Mesenchymal stem cell (in vitro differentiated cells and primary cell): ENCODE measurements around the gene PCYT1B.
"Not testable (repeated sequence)": the region's sequence is repeated elsewhere in the genome, so short reads cannot be mapped to it uniquely, and the experiment has no call there.

Experiments
- DNase-seq: peaks from one replicate; pipeline ENCODE4 v3.0.0-alpha.2; 2013
- H2AFZ ChIP-seq: one replicate; pipeline ENCODE4 v1.6.1; 2013; ENCODE audit warnings: low read depth, mild to moderate bottlenecking, control low read depth, inconsistent platforms, low read length, moderate library complexity
- H2AK5ac ChIP-seq: 2 replicates; pipeline ENCODE4 v1.6.1; 2013; ENCODE audit warnings: low read length, moderate library complexity, mild to moderate bottlenecking, inconsistent platforms; ENCODE audit not compliant: severe bottlenecking
- H2BK120ac ChIP-seq: one replicate; pipeline ENCODE4 v1.6.1; 2013; ENCODE audit warnings: low read depth, mild to moderate bottlenecking, inconsistent platforms, low read length, moderate library complexity
- H2BK12ac ChIP-seq, 2 experiments: one replicate each; pipeline ENCODE4 v1.6.1; 2013; ENCODE audit warnings: inconsistent platforms in 2 of 2, low read length in 2 of 2, mild to moderate bottlenecking in 2 of 2, moderate library complexity in 2 of 2, control low read depth in 1 of 2
- H2BK15ac ChIP-seq: one replicate; pipeline ENCODE4 v1.6.1; 2013; ENCODE audit warnings: mild to moderate bottlenecking, low read depth, inconsistent platforms; ENCODE audit not compliant: poor library complexity, severe bottlenecking
- H2BK5ac ChIP-seq: 2 replicates; pipeline ENCODE4 v1.6.1; 2013; ENCODE audit warnings: low read depth, mild to moderate bottlenecking, low read length, control low read depth, inconsistent platforms; ENCODE audit not compliant: poor library complexity, severe bottlenecking
- H3K14ac ChIP-seq, 2 experiments: one replicate each; pipeline ENCODE4 v1.6.1; 2013; ENCODE audit warnings: inconsistent platforms in 2 of 2, low read length in 2 of 2, control low read depth in 1 of 2, mild to moderate bottlenecking in 1 of 2, moderate library complexity in 1 of 2
- H3K18ac ChIP-seq, 2 experiments: one replicate each; pipeline ENCODE4 v1.6.1; 2013; ENCODE audit warnings: inconsistent platforms in 2 of 2, low read length in 2 of 2, control low read depth in 1 of 2, low read depth in 1 of 2, mild to moderate bottlenecking in 1 of 2
- H3K23ac ChIP-seq, 2 experiments: one replicate each; pipeline ENCODE4 v1.6.1; 2013; ENCODE audit warnings: inconsistent platforms in 2 of 2, low read length in 2 of 2, mild to moderate bottlenecking in 2 of 2, moderate library complexity in 2 of 2, control low read depth in 1 of 2
- H3K27ac ChIP-seq: 2 replicates; pipeline ENCODE4 v1.5.1; 2013; ENCODE audit warnings: mild to moderate bottlenecking, moderate library complexity, low read length, control low read depth, inconsistent platforms; ENCODE audit not compliant: poor library complexity, severe bottlenecking
- H3K27me3 ChIP-seq, 2 experiments: 2 replicates each; pipeline versions ENCODE4 v1.6.1 to v1.7.0; 2013; ENCODE audit warnings: low read length in 2 of 2, mild to moderate bottlenecking in 2 of 2, moderate library complexity in 2 of 2, control low read depth in 1 of 2, inconsistent platforms in 1 of 2; ENCODE audit not compliant: control insufficient read depth in 1 of 2, insufficient read depth in 1 of 2
- H3K36me3 ChIP-seq, 2 experiments: 2 replicates each; pipeline versions ENCODE4 v1.6.1 to v1.7.0; 2013; ENCODE audit warnings: low read length in 2 of 2, control low read depth in 1 of 2, inconsistent platforms in 1 of 2, low read depth in 1 of 2, mild to moderate bottlenecking in 1 of 2; ENCODE audit not compliant: insufficient read depth in 2 of 2, control insufficient read depth in 1 of 2
- H3K4ac ChIP-seq, 2 experiments: one replicate each; pipeline ENCODE4 v1.6.1; 2013; ENCODE audit warnings: inconsistent platforms in 2 of 2, low read length in 2 of 2, mild to moderate bottlenecking in 2 of 2, moderate library complexity in 2 of 2, control low read depth in 1 of 2, low read depth in 1 of 2
- H3K4me1 ChIP-seq: 2 replicates; pipeline ENCODE4 v1.6.1; 2013; ENCODE audit warnings: low read depth, low read length, control low read depth; ENCODE audit not compliant: control insufficient read depth, insufficient read depth
- H3K4me2 ChIP-seq: 2 replicates; pipeline ENCODE4 v1.6.1; 2013; ENCODE audit warnings: low read length, mild to moderate bottlenecking, inconsistent platforms; ENCODE audit not compliant: poor library complexity, severe bottlenecking
- H3K4me3 ChIP-seq, 2 experiments: 2 replicates each; pipeline versions ENCODE4 v1.5.1 to v1.7.0; 2013; ENCODE audit warnings: low read length in 2 of 2, mild to moderate bottlenecking in 2 of 2, control low read depth in 1 of 2, low read depth in 1 of 2; ENCODE audit not compliant: insufficient read depth in 1 of 2
- H3K79me1 ChIP-seq: replicated peaks from 2 replicates; pipeline ENCODE4 v1.6.1; 2013; ENCODE audit warnings: mild to moderate bottlenecking, control low read depth, low read length, inconsistent platforms; ENCODE audit not compliant: poor library complexity, severe bottlenecking
- H3K9ac ChIP-seq: 2 replicates; pipeline ENCODE4 v1.7.0; 2013; ENCODE audit warnings: mild to moderate bottlenecking, low read length, moderate library complexity
- H3K9me3 ChIP-seq: 2 replicates; pipeline ENCODE4 v1.7.0; 2013; ENCODE audit warnings: mild to moderate bottlenecking, low read length; ENCODE audit not compliant: control insufficient read depth
- H4K8ac ChIP-seq: one replicate; pipeline ENCODE4 v1.6.1; 2013; ENCODE audit warnings: inconsistent platforms, mild to moderate bottlenecking, low read length, moderate library complexity
- H4K91ac ChIP-seq: one replicate; pipeline ENCODE4 v1.6.1; 2013; ENCODE audit warnings: mild to moderate bottlenecking, low read length, inconsistent platforms
- WGBS: methylation state at CpG from one replicate; pipeline ENCODE4 v1.1.7; 2013; ENCODE audit warnings: mixed read lengths; 5-methylcytosine and 5-hydroxymethylcytosine counted together

The PCYT1B gene

GRCh38 chrX:24619647-24620046 lies 27.5 kb downstream of the PCYT1B start:
- no peaks in the 10 kb centered on the region for H3K36me3 ChIP-seq
- no peak overlapping the region for H3K9ac ChIP-seq
- H2BK5ac ChIP-seq, result no peak overlapping the region
- no peak overlapping the region for H3K14ac ChIP-seq
- no peak overlapping the region for H3K4me3 ChIP-seq
- no peak overlapping the region for H3K18ac ChIP-seq
- H4K91ac ChIP-seq, result no peak overlapping the region
- WGBS, result 28% methylated on average over 2 of the region's 5 CpGs
- DNase-seq, result peak; percentile 55
- H3K23ac ChIP-seq, result no peak overlapping the region
- no peak overlapping the region for H2AFZ ChIP-seq
- H3K4me2 ChIP-seq, result no peak overlapping the region
- no peak overlapping the region for H2BK15ac ChIP-seq
- H3K9me3 ChIP-seq, result no peaks in the 10 kb centered on the region
- no peaks in the 10 kb centered on the region for H3K79me1 ChIP-seq
- H3K4ac ChIP-seq, result no peak overlapping the region
- H3K27ac ChIP-seq, result no peak overlapping the region
- H4K8ac ChIP-seq, result no peak overlapping the region
- H2AK5ac ChIP-seq, result no peak overlapping the region
- H2BK120ac ChIP-seq, result no peak overlapping the region
- H2BK12ac ChIP-seq, result no peak overlapping the region
- H3K4me1 ChIP-seq, result peaks cover 1% of the 10 kb centered on the region
- peaks cover 0 to 15% of the 10 kb centered on the region in 2 experiments for H3K27me3 ChIP-seq

GRCh38 chrX:24610516-24610915 lies 36.6 kb downstream of the PCYT1B start:
- Histone ChIP-seq H3K4me3 (no peak overlapping the region), H3K23ac (no peak overlapping the region)
- 80% methylated on average over 1 of the region's 1 CpG for WGBS

GRCh38 chrX:24607616-24608015 lies 39.5 kb downstream of the PCYT1B start:
- 41% methylated on average over 4 of the region's 4 CpGs for WGBS

More at GRCh38 chrX:24610516-24610915, 36.6 kb downstream of the PCYT1B start:
- Histone ChIP-seq H3K14ac (no peak overlapping the region), H3K18ac (no peak overlapping the region), H2BK120ac (no peak overlapping the region), H3K27ac (no peak overlapping the region), H3K36me3 (no peaks in the 10 kb centered on the region), H2BK15ac (no peak overlapping the region), H2AFZ (no peak overlapping the region), H2BK12ac (no peak overlapping the region), H4K8ac (no peak overlapping the region), H3K9ac (no peak overlapping the region), H3K79me1 (no peaks in the 10 kb centered on the region), H3K4me2 (no peak overlapping the region), H3K4ac (no peak overlapping the region), H2BK5ac (no peak overlapping the region), H4K91ac (no peak overlapping the region), H3K9me3 (no peaks in the 10 kb centered on the region), H3K27me3 (peaks cover 0 to 18% of the 10 kb centered on the region in 2 experiments), H3K4me1 (no peaks in the 10 kb centered on the region), H2AK5ac (no peak overlapping the region)
- DNase-seq, result no peak

GRCh38 chrX:24605941-24606340 lies 41.2 kb downstream of the PCYT1B start:
- not testable (repeated sequence) for DNase-seq, H3K4me2 ChIP-seq, H3K27ac ChIP-seq, H2AFZ ChIP-seq, H2BK5ac ChIP-seq, H3K9me3 ChIP-seq, H2AK5ac ChIP-seq, H3K36me3 ChIP-seq, H3K4ac ChIP-seq, H3K9ac ChIP-seq, H3K18ac ChIP-seq, H2BK12ac ChIP-seq, H3K4me1 ChIP-seq, H3K4me3 ChIP-seq, H3K23ac ChIP-seq, H4K91ac ChIP-seq, H4K8ac ChIP-seq, H3K79me1 ChIP-seq, H2BK120ac ChIP-seq, H3K14ac ChIP-seq, H2BK15ac ChIP-seq
- WGBS, result 90% methylated on average over 3 of the region's 3 CpGs
- H3K27me3 ChIP-seq, result peaks cover 0 to 24% of the 10 kb centered on the region in 2 experiments

More at GRCh38 chrX:24607616-24608015, 39.5 kb downstream of the PCYT1B start:
- Histone ChIP-seq H3K9me3 (no peaks in the 10 kb centered on the region), H3K4me3 (no peak overlapping the region), H3K4ac (no peak overlapping the region), H4K8ac (no peak overlapping the region), H3K9ac (no peak overlapping the region), H4K91ac (no peak overlapping the region), H3K27ac (no peak overlapping the region), H2AK5ac (no peak overlapping the region), H3K23ac (no peak overlapping the region), H3K4me1 (no peaks in the 10 kb centered on the region), H3K18ac (no peak overlapping the region), H2BK120ac (no peak overlapping the region), H2AFZ (no peak overlapping the region), H3K14ac (no peak overlapping the region), H2BK12ac (no peak overlapping the region), H3K79me1 (no peaks in the 10 kb centered on the region), H3K36me3 (no peaks in the 10 kb centered on the region), H2BK15ac (no peak overlapping the region), H3K27me3 (peaks cover 0 to 24% of the 10 kb centered on the region in 2 experiments), H3K4me2 (no peak overlapping the region), H2BK5ac (no peak overlapping the region)
- peak; percentile 14 for DNase-seq
